ENCODE data around the gene TEN1. TPM values are rescaled to one million over a fixed set of nuclear protein-coding genes. Genes with fewer than 3 reads are reported as not detected.

Gene TEN1
- total RNA-seq, 1 experiment from 2014 or later, result 62.9 TPM

GRCh38 chr17:76014925-76015261 lies 35.9 kb downstream of the TEN1 start:
- DNase-seq (ENCODE audit: low read depth, low spot score), result no peak
- in situ Hi-C loops (cut with HindIII; ENCODE audit: low pct_unique_long_range_greater_than_20kb, low sequenced_read_pairs), result no loop called here

GRCh38 chr17:76017481-76018339 lies 38.7 kb downstream of the TEN1 start:
- in situ Hi-C loops (cut with HindIII; ENCODE audit: low pct_unique_long_range_greater_than_20kb, low sequenced_read_pairs), result no loop called here
- no peak for DNase-seq (ENCODE audit: low read depth, low spot score)

- in situ Hi-C loops (cut with HindIII; ENCODE audit: low pct_unique_long_range_greater_than_20kb, low sequenced_read_pairs), result no loop called here
- DNase-seq (ENCODE audit: low read depth, low spot score), result no peak
Measured at GRCh38 chr17:76018340-76018680, 39.3 kb downstream of the TEN1 start.

- in situ Hi-C loops (cut with HindIII; ENCODE audit: low pct_unique_long_range_greater_than_20kb, low sequenced_read_pairs), result no loop called here
Measured at GRCh38 chr17:76018801-76019200, 39.8 kb downstream of the TEN1 start.

GRCh38 chr17:76019833-76020467 lies 40.9 kb downstream of the TEN1 start:
- in situ Hi-C loops (cut with HindIII; ENCODE audit: low pct_unique_long_range_greater_than_20kb, low sequenced_read_pairs), result no loop called here
- no peak for DNase-seq (ENCODE audit: low read depth, low spot score)

More at GRCh38 chr17:76018801-76019200, 39.8 kb downstream of the TEN1 start:
- DNase-seq (ENCODE audit: low read depth, low spot score), result no peak

GRCh38 chr17:76022285-76022684 lies 43.2 kb downstream of the TEN1 start:
- in situ Hi-C loops (cut with HindIII; ENCODE audit: low pct_unique_long_range_greater_than_20kb, low sequenced_read_pairs), result no loop called here
- DNase-seq (ENCODE audit: low read depth, low spot score), result no peak

- DNase-seq (ENCODE audit: low read depth, low spot score), result no peak
- in situ Hi-C loops (cut with HindIII; ENCODE audit: low pct_unique_long_range_greater_than_20kb, low sequenced_read_pairs), result no loop called here
Measured at GRCh38 chr17:76022973-76023899, 44.2 kb downstream of the TEN1 start.

GRCh38 chr17:76023900-76024237 lies 44.8 kb downstream of the TEN1 start:
- in situ Hi-C loops (cut with HindIII; ENCODE audit: low pct_unique_long_range_greater_than_20kb, low sequenced_read_pairs), result no loop called here
- DNase-seq (ENCODE audit: low read depth, low spot score), result no peak

GRCh38 chr17:76024353-76024752 lies 45.3 kb downstream of the TEN1 start:
- in situ Hi-C loops (cut with HindIII; ENCODE audit: low pct_unique_long_range_greater_than_20kb, low sequenced_read_pairs), result no loop called here
- no peak for DNase-seq (ENCODE audit: low read depth, low spot score)

- in situ Hi-C loops (cut with HindIII; ENCODE audit: low pct_unique_long_range_greater_than_20kb, low sequenced_read_pairs), result loop anchor here (25.0 kb wide), 1 partner anchor 162 kb away; no protein-coding TSS in a partner anchor
- no peak for DNase-seq (ENCODE audit: low read depth, low spot score)
Measured at GRCh38 chr17:76025294-76025693, 46.3 kb downstream of the TEN1 start.

- in situ Hi-C loops (cut with HindIII; ENCODE audit: low pct_unique_long_range_greater_than_20kb, low sequenced_read_pairs), result loop anchor here (25.0 kb wide), 1 partner anchor 161 kb away; no protein-coding TSS in a partner anchor
- no peak for DNase-seq (ENCODE audit: low read depth, low spot score)
Measured at GRCh38 chr17:76026714-76027158, 47.7 kb downstream of the TEN1 start.

- in situ Hi-C loops (cut with HindIII; ENCODE audit: low pct_unique_long_range_greater_than_20kb, low sequenced_read_pairs), result loop anchor here (25.0 kb wide), 1 partner anchor 160 kb away; no protein-coding TSS in a partner anchor
- DNase-seq (ENCODE audit: low read depth, low spot score), result no peak
Measured at GRCh38 chr17:76027159-76027839, 48.3 kb downstream of the TEN1 start, which contains the start of gene EVPL. Gene EVPL (minus strand): TSS chr17:76027306. CDS start chr17:76027198, 108 bp downstream.

GRCh38 chr17:76032073-76032779 lies 53.2 kb downstream of the TEN1 start:
- in situ Hi-C loops (cut with HindIII; ENCODE audit: low pct_unique_long_range_greater_than_20kb, low sequenced_read_pairs), result loop anchor here (25.0 kb wide), 1 partner anchor 155 kb away; no protein-coding TSS in a partner anchor
- no peak for DNase-seq (ENCODE audit: low read depth, low spot score)

GRCh38 chr17:76032780-76033108 lies 53.7 kb downstream of the TEN1 start:
- in situ Hi-C loops (cut with HindIII; ENCODE audit: low pct_unique_long_range_greater_than_20kb, low sequenced_read_pairs), result loop anchor here (25.0 kb wide), 1 partner anchor 155 kb away; no protein-coding TSS in a partner anchor
- no peak for DNase-seq (ENCODE audit: low read depth, low spot score)

GRCh38 chr17:76033139-76033538 lies 54.1 kb downstream of the TEN1 start:
- in situ Hi-C loops (cut with HindIII; ENCODE audit: low pct_unique_long_range_greater_than_20kb, low sequenced_read_pairs), result loop anchor here (25.0 kb wide), 1 partner anchor 154 kb away; no protein-coding TSS in a partner anchor

GRCh38 chr17:76034428-76035350 lies 55.6 kb downstream of the TEN1 start:
- in situ Hi-C loops (cut with HindIII; ENCODE audit: low pct_unique_long_range_greater_than_20kb, low sequenced_read_pairs), result loop anchor here (25.0 kb wide), 1 partner anchor 153 kb away; no protein-coding TSS in a partner anchor
- DNase-seq (ENCODE audit: low read depth, low spot score), result no peak

More at GRCh38 chr17:76033139-76033538, 54.1 kb downstream of the TEN1 start:
- DNase-seq (ENCODE audit: low read depth, low spot score), result no peak
